Measurements from ENCODE around the gene TXNRD1.

Gene TXNRD1

DNA sequence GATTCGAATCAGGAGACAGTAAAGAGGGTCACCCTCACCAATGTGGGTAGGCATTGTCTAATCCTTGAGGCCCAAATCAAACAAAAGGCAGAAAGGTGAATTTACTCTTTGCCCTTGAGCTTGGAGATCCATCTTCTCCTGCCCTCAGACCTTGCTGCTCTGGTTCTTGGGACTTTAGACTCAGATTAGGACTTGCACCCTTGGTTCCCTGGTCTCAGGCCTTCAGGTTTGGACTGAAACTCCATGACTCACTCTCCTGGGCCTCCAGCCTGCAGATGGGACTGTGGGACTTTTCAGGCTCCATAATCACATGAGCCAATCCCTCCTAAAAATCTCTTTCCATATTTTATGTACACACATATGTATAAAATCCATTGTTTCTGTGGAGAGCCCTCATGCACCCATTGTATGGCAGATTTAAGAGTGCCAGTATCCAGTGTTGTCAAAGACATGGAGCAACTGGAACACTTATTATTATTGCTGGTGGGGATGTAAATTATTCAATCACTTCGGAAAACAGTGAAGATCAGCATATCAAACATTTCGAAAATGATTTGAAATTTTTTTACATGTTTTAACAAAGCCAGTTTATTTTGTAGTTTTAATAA, 136.6 kb downstream of the TXNRD1 start:
- no peak for DNase-seq

DNA sequence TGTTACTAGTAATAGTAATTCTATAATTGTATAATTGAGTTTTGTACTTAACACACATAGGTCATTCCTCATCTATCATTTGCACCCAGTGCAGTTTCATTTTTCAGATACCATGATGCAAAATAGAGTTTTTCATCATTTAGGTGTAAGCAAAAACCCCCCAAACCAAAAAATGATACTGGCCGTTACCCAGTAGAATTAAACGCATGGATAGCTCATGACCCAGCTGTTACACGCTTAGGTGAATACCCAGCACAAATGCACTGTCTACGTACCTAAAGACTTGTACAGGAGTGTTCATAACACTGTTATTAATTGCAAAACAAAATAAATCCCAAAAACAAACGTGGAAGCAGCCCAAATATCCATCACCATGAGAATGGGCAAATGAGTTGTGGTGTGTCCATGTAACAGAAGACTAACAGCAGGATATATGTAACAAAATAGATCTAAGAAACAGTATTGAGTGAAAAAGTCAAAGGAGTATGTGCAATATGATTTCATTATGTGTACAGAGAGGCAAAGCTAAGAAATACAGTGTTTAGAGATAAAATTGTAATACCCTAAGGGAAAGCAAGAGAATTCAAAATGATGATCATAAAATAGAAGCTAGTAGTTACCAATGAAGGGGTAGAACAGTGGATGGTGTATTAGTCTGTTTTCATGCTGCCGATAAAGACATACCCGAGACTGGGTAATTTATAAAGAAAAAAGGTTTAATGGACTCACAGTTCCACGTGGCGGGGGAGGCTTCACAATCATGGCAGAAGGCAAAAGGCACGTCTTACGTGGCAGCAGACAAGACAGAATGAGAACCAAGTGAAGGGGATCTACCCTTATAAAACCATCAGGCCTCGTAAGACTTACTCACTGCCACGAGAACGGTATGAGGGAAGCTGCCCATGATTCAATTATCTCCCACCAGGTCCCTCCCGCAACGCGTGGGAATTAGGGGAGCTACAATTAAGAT, 137.7 kb downstream of the TXNRD1 start:
- DNase-seq: no peak

DNA sequence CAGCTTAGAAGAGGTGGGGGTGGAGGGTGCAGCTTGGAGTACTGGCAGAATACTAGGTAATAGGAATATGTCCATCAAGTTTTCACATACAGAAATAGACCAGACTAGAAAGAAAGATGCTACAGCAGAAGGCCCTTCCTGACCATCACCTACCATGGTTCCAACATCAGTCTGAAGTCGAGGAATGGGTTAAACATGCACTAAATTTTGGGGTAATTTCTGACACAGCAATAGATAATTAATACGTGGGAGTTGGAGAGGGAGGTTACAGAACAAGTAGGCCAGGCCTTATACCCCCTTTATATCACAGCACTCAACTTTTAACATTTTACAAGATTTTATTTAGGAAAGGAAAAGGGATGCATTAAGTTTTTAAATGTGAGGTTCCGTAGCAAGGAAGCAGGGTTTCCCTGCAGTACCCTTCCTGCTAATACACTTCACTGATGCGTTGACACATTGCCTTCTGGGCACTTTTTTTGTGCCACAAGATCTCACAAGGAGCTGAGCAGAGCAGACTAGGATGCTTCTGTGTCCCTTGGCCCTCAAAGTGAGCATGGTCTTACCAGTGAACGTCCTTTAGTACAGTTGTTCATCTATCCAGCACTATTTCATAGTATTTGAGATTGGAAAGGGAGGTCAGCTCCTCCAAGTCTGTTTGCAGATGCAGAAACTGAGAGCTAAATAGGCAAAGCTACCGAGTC, 138.7 kb downstream of the TXNRD1 start:
- DNase-seq: no peak

DNA sequence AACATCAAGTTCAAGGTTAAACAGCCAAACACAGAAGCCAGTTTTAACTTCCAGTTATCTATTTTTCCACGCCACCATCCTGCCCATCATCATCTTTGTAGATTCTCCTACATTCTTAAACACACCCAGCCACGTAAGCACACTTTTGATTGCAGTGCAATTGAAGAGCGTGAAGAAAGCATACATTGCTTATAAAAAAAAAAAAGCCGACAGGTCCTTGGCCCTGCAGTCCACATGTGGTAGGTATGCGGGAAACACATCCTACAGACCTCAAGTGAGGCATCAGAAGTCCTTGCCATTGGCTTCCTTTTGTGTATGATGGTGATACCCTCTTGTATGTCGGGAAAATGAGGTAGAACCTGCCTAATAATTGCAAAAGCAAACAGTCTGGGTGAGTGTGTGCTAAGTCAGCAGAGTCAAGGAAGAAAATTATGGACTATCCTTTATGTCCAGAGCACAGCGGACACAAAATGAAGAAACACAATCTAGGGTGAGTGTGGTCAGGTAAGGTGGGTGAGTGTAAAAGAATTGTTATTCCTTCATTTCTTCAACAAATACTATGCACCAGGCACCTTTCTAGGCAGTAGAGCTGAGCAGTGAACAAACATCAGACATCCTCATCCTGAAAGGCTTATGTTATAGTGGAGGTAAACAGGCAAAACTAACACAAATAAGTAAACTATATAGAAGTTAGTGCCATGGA, 139.4 kb downstream of the TXNRD1 start:
- no peak for DNase-seq

DNA sequence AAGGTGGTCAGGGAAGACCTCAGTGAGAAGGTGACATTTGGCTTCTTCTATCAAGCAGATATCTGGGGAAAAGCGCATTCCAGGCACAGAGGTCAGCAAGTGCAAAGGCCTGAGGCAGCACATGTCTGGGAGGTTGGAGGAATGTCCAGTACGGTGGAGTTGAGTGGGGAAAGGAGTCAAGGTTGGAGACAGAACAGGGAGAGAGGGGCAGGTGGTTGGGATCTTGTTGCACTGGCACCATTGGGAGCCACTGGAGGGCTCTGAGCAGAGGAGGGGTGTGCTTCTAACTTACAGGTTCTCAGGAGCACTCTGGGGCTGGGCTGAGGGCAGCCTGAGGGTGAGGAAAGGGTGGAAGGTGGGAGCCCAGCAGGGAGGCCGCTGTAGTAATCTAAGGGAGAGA, 140.1 kb downstream of the TXNRD1 start:
- no peak for DNase-seq

DNA sequence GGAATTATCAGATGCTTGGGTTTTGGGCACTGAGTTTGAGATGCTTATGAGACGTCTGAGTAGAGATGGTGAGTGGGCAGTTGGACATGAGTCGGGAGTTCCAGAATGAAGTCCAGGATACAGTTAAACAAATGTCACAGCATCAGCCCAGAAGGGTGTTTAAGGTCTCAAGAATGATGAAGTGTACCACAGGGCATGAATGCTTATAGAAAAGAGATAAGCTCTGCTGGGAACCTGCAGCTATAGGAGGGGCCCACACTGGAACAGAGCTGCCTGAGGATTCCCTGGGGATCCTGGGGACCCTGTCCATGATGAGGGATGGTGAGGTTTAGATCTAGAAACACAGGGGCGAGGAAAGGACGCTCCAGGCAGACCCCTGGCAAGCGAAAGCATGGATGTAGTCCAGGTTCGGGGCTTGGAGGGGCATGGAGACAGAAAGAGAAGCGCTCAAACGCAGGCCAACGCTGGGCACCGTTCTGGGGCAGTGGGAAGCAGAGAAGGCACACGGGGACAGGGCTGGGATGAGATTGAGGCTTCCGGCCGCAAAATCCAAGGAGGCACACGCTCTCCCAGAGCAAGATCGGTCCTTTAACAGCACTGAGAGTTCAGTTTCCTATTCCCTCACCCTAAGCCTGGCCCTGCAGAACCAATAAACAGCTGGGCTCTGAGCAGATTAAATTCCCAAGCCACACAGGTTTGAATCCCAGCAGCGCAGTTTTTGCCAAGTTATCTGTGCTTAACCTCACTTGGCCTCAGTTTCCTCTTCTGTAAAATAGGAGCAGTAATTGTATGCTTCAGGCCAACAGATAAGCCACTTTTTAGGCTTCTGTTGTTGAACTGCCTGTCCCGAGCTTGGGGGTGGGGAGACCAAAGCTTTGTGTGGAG, 140.9 kb downstream of the TXNRD1 start:
- peak; percentile 32 for DNase-seq

DNA sequence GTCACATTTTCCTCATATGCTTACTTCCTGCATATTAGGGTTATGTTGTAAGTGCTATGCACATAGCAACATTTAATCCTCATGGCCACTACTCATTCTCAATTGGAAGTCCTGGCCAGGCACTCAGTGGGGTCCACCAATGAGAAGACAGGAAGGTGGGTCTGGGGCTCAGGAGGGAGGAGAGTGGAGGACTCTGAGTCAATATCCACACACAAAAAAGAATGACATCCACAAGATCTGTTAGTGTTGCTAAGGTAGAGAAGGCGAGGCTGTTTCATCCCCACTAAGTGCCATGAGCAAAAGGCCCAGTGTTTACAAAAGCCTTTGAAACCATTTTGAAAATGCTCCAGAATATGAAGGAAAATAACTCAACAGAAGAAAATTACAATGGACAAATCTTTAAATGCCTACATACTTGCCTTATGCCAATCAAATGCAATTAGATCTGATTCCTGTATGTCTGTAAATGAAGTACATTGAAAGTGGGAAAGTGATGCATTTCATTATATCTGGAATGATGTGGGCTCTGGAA, 141.9 kb downstream of the TXNRD1 start:
- peak; percentile 60 for DNase-seq

DNA sequence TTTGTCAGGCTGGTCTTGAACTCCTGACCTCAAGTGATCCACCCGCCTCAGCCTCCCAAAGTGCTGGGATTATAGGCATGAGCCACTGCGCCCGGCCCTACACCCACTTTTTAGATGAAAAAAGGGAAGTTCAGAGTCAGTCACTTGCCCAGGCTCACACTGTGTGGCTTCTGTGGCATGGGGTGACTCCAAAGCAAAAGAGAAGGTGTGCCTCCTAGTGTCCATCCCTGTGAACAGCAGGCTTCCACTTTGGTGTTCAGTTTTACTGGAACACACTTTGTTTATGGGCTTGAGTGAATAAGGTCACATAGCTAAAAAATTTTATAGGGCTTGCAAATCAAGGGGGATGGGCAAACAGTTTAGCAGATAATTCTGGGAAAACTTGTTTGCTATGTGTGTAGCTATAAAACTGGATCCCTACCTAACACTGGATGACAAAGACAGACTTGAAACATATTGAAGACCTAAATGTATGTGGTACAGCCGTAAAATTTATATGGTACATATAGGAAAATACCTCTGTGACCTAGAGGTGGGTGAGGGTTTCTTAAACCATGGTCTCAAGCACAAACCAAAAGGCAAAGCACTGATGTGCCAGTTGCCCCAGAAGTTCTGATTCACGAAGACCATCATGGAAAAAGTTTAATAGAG, 142.9 kb downstream of the TXNRD1 start:
- DNase-seq: peak; percentile 43

DNA sequence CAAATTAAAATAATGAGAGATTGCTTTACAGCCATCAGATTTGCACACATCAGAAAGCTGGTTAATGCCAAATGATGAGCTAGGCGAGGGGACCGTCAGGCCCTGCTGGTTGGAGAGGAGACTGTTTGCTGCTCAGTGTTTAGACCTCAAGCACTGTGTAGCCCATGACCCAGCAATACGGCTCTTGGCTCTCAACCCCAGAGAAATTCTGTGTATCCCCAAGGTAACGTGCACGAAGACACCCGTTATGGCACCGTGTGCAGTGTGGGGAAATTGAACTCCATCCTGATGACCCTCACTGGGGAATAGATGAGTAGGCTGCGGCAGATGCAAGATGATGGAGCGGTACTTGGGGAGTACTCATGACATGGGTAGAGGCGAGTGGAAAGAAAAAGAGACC, 143.6 kb downstream of the TXNRD1 start:
- DNase-seq: no peak

DNA sequence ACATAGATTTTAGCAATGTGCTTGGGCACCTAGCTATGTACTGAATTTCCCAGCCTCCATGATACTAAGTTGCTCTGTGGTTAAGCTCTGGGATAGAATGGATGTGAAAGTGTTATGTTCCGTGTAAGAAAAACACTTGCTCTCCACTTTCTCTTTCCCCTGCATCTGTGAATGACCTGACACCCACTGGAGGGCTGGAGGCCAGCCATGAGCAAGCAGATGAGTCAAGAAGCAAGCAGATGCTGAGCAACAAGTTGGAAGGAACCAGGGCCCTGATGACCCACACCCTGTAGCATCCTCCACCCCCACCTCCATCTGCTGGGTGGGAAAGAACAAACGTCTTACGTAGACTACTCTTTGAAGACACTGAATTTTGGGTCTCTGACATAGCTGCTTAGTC, 144.6 kb downstream of the TXNRD1 start:
- peak; percentile 56 for DNase-seq

DNA sequence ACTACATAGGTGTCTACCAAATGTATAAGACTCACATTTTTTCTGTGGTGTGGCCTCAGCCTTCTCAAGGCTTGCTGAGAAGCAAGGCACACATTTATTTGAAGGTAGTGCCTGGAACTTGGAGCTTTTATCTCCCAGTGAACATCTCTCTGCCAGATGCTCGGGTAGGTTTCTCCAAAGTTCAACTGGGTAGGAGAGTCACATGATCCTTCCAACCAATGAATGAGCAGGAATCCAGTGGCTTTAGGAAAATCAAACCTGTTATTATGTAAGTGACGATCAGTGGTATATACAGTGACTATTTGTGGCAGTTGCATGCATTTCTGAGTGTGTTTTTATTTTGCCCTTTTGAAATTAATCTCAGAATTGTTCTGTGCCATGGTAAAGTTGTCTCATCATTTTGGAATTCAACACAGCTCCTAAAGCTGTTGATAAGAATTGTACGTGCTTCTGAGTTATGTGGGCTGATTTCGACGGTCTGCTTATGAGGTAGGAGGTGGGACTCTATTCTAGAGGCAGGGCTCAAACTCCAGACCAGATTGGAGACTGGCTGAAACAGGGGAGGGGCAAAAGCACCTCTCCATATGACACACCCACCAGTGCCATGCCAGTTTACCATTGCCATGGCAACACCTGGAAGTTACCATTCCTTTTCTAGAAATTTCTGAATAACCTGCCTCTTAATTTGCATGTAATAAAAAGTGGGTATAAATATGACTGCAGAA, 145.6 kb downstream of the TXNRD1 start:
- DNase-seq: peak; percentile 95

DNA sequence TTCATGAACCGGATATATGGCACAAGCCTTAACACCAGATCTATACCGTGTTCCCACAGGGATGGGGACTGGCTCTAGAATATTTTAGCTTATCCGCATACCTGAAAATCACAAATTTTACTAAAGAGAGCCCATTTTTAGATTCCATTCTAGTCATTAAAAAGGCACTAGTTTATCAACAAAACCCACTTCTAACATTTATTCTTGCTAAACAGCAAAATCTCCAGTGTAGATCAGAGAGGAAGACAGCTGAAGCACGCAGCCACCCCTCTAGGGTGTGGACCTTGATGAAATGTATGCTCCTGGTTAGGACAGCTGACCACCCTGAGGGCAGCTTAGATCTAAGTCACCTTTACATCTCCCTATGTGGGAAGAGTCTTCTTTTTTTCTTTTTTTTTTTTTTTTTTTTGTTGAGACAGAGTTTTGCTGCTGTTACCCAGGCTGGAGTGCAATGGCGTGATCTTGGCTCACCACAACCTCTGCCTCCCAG, 150.4 kb downstream of the TXNRD1 start:
- no peak for DNase-seq

DNA sequence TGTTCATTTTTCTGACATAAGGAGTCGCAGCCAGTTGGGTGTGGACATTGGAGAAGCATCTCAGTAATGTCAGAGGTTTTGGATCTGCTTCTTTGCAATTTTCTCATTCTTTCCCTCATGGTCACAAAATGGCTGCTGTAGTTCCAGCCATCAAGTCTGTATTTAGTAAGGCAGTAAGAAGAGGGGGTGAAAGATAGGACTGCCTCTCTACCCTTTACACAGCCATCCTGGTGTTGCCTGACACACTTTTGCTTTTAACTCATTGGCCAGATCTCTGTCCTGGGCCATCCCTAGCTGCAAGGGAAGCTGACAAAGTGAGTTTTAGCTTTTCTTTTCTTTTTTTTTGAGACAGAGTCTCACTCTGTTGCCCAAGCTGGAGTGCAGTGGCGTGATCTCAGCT, 154.1 kb downstream of the TXNRD1 start:
- no peak for DNase-seq

DNA sequence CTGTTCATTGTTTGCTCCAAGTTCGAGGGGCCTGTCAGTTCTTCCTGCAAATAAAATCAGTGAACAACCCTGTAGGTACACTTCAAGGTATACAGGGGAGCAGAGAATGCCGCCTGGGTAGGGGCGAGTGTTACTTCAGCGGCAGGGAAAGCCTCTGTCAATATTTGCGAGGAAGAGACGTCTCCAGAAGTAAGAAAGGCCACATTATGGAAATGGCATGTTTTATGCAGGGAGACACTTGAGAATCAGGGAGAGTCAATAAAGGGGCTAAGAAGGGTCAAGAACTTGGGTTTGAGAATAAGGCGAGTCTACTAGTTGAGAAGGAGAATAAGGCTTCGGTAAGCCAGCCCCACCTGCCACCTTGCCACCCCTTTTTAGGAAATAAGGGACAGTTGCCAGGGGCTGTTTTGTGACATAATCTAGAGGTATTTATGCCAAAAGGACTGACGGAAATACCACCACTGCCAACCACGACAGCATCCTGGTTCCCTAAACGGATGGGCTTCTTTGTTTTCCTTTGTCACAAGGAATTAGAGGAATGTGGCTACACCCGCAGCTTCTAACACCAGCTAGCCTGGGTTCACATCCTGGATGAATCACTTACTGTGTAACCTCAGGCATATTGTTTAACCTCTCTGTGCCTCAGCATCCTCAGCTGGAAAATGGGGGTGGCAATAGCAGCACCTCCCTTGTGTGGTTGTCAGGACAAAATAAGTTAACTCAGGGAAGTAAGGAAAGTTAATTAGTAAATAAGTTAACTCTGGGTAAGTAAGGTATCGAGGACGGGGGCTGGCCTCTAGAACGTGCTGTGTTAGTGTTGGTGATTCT, 155.7 kb downstream of the TXNRD1 start:
- DNase-seq: peak; percentile 67

DNA sequence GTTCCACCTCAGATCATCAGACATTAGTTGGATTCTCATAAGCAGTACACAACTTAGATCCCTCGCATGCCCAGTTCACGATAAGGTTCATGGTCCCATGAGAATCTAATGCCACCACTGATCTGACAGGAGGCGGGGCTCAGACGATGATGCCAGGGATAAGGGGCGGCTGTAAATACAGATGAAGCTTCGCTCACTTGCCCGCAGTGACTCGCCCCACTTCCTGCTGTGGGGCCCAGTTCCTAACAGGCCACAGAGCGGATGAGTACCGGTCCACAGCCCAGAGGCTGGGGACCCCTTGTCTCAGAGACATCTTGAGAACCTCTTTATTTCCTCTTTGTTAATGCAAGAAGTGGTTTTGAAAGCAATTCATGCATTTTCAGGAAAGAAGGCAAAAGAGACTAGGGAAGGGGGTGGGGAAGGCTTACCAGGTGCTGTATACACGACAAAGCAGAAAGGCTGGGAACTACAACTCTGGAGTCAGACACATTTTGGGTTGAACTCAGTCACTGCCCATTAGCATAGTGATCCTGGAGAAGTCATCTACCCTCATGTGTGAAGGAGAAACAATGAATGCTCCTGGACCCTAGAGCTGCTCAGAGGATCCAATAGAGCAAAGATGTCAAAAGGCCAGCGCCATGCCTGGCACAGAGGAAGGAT, 156.6 kb downstream of the TXNRD1 start:
- DNase-seq: no peak

DNA sequence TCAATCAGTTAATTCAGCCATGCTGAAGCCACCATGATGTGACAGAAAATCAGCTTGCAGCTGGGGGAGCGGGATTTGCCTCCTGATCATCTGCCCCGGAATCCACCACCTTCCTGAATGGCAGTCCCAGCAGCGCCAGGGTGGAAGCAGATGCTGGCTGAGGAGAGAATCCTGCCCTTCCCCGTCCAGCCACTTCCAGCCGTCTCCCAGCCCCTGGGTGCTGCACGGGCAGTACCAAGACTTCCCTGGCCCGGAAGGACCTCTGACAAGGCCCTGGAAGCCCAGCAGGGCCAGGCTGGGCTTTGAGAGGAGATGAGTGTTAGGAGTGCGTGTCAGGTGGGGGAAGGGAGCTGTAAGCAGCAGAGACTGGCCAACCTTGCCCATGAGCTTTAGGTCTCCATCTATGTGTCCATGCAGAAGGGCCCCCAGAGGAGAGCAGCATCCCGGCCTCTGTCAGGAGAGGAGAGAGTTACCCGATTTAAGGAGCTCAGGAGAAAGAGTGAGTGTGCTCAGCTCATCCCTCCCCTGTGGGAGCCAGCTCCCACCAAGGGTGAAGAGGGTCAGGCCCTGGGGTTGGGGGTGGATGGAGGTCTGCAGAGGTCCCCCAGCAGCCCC, 157.2 kb downstream of the TXNRD1 start:
- DNase-seq: no peak

DNA sequence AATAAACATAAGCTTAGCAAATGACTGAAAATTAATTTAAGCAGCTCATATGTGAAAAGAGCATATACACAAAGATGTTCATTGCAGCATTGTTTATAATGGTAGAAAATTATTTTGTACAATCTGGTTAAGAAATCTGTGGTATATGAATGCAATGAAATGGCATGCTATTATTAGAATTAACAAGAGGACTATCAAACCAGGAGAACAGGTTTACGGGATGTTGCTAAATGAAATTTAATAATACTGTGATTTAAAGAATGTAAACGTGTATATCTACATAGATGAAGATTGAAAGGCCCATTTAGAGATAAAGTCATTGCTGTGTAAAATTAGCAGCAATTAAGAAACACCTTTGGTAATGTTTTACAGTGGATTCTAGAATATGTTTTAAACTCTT, 158.5 kb downstream of the TXNRD1 start:
- no peak for DNase-seq

DNA sequence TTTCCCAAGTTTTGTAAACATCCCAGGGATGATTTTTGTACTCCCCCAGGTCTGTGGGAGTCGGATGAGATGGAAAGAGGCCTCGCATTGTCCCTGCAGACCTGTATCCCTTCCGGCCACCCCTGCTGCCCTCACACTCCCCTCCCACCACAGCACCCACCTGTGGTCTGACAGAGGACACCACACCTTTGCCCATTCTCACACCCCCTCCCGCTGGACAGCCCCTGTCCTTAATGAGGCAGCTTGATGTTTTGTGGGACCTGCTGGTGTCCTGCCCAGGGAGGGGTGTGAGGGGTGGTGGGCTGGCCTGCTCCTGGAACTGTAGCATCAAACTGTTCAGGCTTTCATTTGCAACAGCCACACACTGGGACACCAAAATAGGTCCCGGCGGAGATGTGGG, 159.2 kb downstream of the TXNRD1 start:
- no peak for DNase-seq
